KMS-11 (cell line): ENCODE measurements around the gene PLCB2.

Source experiments
- H2AFZ ChIP-seq: fragments of 200-600 bp; sonication (generic); 2 replicates; pipeline ENCODE4 v1.6.1; 2016; ENCODE audit warnings: antibody characterized with exemption, mixed run types, low read depth
- H3K27ac ChIP-seq: fragments of 200-600 bp; sonication (generic); 2 replicates; pipeline ENCODE4 v1.6.1; 2016; ENCODE audit warnings: mild to moderate bottlenecking, mixed run types
- H3K27me3 ChIP-seq: fragments of 200-600 bp; sonication (generic); 2 replicates; pipeline ENCODE4 v1.6.1; 2017; ENCODE audit warnings: mild to moderate bottlenecking, low read depth, mixed run types, moderate library complexity; ENCODE audit not compliant: insufficient read depth
- H3K36me3 ChIP-seq: fragments of 200-600 bp; sonication (generic); 2 replicates; pipeline ENCODE4 v1.6.1; 2017; ENCODE audit warnings: mild to moderate bottlenecking, mixed run types; ENCODE audit not compliant: insufficient read depth
- H3K4me1 ChIP-seq: fragments of 200-600 bp; sonication (generic); 2 replicates; pipeline ENCODE4 v1.6.1; 2016; ENCODE audit warnings: mild to moderate bottlenecking, low read depth, mixed run types; ENCODE audit not compliant: poor library complexity, severe bottlenecking
- H3K4me2 ChIP-seq: fragments of 200-600 bp; sonication (generic); 2 replicates; pipeline ENCODE4 v1.7.0; 2016; ENCODE audit warnings: mild to moderate bottlenecking, mixed run types
- H3K4me3 ChIP-seq: fragments of 200-600 bp; sonication (generic); IDR thresholded peaks from 2 replicates; pipeline ENCODE4 v1.6.1; 2017; ENCODE audit warnings: low read depth, low read length, mixed read lengths; ENCODE audit not compliant: insufficient read depth
- H3K79me2 ChIP-seq: fragments of 200-600 bp; sonication (generic); 2 replicates; pipeline ENCODE4 v1.6.1; 2016; ENCODE audit warnings: low read depth, mixed run types; ENCODE audit not compliant: insufficient read depth
- H3K9ac ChIP-seq: fragments of 200-600 bp; sonication (generic); 2 replicates; pipeline ENCODE4 v1.6.1; 2016; ENCODE audit warnings: mild to moderate bottlenecking, mixed run types
- H4K20me1 ChIP-seq: fragments of 200-600 bp; sonication (generic); 2 replicates; pipeline ENCODE4 v1.6.1; 2016; ENCODE audit warnings: mild to moderate bottlenecking, mixed run types; ENCODE audit not compliant: insufficient read depth
- CTCF ChIP-seq: fragments of 200-600 bp; sonication (generic); conservative IDR thresholded peaks from 2 replicates; pipeline ENCODE4 v1.6.1; 2017; ENCODE audit warnings: low read depth, mild to moderate bottlenecking, antibody characterized with exemption, low read length, moderate library complexity, mixed read lengths

PLCB2 gene

DNA sequence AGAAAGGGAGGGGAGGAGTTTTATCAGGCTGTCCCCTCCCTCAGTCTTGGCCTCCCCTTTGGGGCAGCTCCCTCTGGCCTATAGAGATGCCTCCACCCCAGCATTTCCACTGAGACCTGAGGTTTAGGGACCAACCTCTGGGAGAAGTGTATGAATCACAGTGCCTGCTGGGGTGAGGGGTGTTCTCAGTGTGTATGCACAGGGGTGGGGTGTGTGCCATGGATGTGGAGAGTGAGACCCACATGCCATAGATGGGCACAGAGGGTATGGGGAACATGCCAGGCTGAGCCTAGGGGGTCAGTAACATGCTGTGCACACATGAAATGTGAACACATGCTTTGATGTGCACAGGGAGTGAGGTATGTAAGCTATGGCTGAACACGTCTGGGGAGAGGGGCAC is 12.4 kb downstream of the PLCB2 start:
- no peak overlapping the region for H3K27ac ChIP-seq
- H2AFZ ChIP-seq = no peak overlapping the region
- peaks cover 43% of the 10 kb centered on the region; the same call in 1 of the 2 replicates for H3K27me3 ChIP-seq
- no peak overlapping the region for H3K4me3 ChIP-seq
- TF ChIP-seq CTCF = no peak
- no peaks in the 10 kb centered on the region for H3K4me1 ChIP-seq
- no peaks in the 10 kb centered on the region for H4K20me1 ChIP-seq
- no peak overlapping the region for H3K9ac ChIP-seq
- H3K4me2 ChIP-seq = no peak overlapping the region
- H3K36me3 ChIP-seq = no peaks in the 10 kb centered on the region
- H3K79me2 ChIP-seq = no peaks in the 10 kb centered on the region

DNA sequence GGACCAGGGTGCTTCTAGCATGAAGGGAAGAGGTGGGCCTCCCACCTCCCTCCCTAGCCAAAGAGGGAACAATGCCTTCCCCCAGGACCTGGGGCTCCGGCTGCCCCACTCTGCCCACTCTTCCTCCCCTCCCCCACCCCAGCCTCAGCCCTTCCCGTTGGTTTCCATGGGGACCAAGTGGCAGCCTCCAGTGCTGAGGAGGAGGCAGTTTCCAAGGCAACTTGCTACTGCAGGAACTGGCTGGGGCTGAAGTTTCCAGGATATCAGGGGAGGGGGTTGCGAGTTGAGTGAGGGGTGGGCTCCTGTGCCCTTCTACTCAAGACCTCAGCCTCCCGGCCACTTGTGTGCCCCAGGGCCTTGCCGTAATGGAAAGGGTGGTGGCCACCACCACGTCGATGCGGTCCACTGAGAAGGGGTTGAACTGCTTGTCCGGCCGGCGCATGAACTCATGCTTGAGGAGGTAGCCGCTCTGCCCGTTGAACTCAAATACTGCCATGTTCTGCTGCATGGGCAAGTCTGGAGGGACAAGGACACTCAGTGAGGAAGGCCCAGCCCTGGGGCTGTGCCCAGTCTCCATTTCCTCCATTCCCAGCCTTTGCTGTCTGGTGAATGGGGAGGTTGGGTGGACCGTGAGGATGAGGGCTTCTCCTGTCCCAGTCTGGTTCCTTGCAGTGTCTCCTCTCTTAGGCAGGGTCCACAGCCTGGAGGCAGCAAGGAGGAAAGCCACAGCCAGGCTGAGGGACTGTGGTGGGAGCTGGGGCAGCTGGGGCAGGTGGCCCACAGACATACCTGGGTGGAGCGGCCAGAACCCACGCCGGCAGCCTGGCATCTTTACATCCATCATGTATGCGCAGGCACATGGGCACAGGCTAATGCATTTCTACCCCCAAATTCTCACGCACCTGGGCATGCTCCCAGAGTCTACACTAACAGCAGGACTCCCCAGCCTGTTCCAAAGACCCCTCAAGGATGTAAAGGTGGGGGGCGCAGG is 13.5 kb downstream of the PLCB2 start:
- Histone ChIP-seq H4K20me1 (no peaks in the 10 kb centered on the region), H2AFZ (no peak overlapping the region), H3K36me3 (no peaks in the 10 kb centered on the region), H3K4me3 (no peak overlapping the region), H3K4me1 (no peaks in the 10 kb centered on the region), H3K27ac (no peak overlapping the region), H3K4me2 (no peak overlapping the region), H3K9ac (no peak overlapping the region), H3K27me3 (peaks cover 43% of the 10 kb centered on the region; the same call in 1 of the 2 replicates), H3K79me2 (no peaks in the 10 kb centered on the region)
- no peak for TF ChIP-seq CTCF

DNA sequence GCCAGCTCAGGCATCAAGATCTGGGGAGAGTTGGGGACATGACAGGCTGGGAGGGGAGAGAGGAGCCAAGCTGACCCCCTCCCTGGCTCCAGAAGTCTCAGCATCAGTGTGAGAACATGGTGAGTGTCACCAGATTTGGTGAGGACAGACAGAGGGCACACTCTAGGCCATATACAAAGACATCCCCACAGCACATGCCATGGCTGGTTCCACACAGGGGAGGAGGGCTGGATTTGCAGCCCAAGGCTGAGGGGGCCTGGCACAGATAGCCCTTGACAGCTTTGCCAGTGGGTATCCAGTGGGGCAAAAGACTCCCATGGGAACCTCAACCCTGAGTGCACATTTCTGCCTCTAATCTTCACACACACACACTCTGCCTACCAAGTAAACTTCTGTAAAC is 14.7 kb downstream of the PLCB2 start:
- no peak overlapping the region for H3K27ac ChIP-seq
- no peaks in the 10 kb centered on the region for H3K79me2 ChIP-seq
- H3K4me2 ChIP-seq = no peak overlapping the region
- no peaks in the 10 kb centered on the region for H4K20me1 ChIP-seq
- peaks cover 43% of the 10 kb centered on the region; the same call in 1 of the 2 replicates for H3K27me3 ChIP-seq
- no peak overlapping the region for H2AFZ ChIP-seq
- TF ChIP-seq CTCF = no peak
- H3K4me3 ChIP-seq = no peak overlapping the region
- H3K4me1 ChIP-seq = no peaks in the 10 kb centered on the region
- no peak overlapping the region for H3K9ac ChIP-seq
- H3K36me3 ChIP-seq = no peaks in the 10 kb centered on the region

DNA sequence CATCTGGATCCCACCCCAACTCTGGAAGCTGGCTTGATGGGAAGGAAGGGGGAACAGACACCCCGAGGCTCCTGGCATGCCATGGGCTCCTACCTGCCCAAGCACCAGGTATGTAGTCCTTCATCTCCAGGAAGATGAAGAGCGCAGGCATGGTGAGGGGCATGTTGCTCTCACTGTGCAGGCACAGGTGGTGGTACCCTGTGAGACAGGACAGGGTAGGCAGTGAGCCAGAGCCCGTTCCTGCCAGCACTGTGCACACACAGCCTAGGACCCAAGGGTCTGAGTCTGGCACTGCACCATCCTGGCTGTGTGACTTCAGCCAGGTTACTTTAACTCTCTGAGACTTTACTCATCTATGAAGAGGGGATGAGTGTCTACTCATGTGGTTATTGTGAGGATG is 15.5 kb downstream of the PLCB2 start:
- no peaks in the 10 kb centered on the region for H3K4me1 ChIP-seq
- no peak overlapping the region for H3K9ac ChIP-seq
- H2AFZ ChIP-seq = no peak overlapping the region
- H3K4me3 ChIP-seq = no peak overlapping the region
- H3K27ac ChIP-seq = no peak overlapping the region
- H3K27me3 ChIP-seq = peaks cover 43% of the 10 kb centered on the region; the same call in 1 of the 2 replicates
- H3K4me2 ChIP-seq = no peak overlapping the region
- H4K20me1 ChIP-seq = no peaks in the 10 kb centered on the region
- no peaks in the 10 kb centered on the region for H3K36me3 ChIP-seq
- no peaks in the 10 kb centered on the region for H3K79me2 ChIP-seq
- no peak for TF ChIP-seq CTCF
